GM18517 (cell line): ENCODE results near the gene ECM1.

Experiments used
- ATAC-seq: cut with Tn5 transposase; IDR thresholded peaks from one replicate; pipeline ENCODE4 v1.9.1; 2021; ENCODE audit warnings: mild to moderate bottlenecking, moderate library complexity; ENCODE audit not compliant: unreplicated experiment

ECM1 gene

DNA sequence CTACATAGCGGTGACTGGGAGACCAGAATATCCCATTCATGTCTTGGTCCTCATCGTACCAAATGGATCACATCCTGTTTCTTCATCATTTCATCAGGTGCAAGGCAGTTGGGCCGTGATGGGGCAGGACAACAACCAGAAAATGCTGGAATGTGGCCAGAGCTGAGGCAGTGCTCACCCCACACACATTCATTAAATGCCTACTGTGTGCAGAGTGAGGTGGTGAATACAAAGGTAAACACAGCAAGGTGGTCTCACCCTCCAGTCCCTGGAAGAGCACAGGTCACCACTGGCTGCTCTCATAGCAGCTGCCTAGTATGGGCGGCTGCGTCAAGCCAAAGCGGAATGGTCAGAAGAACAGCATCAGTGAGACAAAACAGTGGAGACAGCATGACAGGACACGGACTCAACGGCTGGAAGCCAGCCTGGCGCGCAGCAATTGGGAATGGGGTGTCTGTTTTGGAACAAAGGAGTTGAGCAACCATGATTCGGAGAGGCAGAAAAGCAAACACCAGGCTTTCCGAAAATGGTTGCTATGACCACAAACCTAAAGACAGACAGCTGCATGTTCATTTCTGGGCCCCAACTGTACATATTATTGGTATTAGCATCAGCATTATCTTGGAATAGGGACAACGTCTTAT is 35.7 kb downstream of the ECM1 start:
- ATAC-seq: no peak

DNA sequence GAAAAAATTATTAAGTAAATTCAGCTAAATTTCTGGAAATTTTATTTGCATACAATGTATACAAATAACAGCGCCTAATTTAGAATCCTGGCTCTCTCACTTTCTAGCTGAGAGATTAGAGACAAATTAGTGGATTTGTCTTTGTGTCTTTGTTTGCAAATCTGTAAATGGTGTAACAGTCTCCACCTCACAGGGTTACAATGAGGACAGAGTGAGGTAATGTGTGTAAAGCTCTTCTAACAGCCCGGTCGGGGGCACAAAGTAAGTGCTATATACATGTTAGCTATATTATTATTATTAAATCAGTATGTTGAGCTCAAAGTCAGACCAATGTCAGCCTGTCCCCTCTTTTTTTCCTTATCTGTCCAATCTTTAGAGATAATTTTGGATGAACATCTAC is 36.3 kb downstream of the ECM1 start:
- no peak for ATAC-seq

DNA sequence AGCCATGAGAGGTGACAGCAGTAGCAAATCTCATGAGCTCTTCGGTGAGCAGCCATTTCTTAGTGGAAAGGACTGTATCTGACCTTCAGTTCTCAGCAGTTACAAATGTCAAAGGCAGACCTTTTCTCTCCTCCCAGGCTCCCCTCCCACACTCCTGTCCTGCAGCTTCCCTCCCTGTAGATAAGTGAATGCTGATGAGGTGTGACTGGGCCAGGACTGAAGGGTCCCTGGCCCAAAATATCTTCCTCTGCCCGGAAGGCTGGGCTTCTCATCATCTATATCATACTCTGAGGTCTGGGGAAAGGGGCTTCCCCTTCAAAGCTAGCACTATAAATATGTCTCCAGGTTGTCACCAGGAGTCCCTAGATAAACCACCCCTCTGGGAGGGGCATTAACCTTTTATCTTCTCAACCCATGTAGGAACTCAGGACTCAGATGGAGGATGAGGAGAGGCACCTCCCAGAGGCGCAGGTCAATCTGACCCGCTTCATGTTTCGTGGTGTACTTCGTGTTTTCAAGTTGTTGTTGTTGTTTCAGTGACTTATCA is 37.6 kb downstream of the ECM1 start:
- ATAC-seq: no peak

DNA sequence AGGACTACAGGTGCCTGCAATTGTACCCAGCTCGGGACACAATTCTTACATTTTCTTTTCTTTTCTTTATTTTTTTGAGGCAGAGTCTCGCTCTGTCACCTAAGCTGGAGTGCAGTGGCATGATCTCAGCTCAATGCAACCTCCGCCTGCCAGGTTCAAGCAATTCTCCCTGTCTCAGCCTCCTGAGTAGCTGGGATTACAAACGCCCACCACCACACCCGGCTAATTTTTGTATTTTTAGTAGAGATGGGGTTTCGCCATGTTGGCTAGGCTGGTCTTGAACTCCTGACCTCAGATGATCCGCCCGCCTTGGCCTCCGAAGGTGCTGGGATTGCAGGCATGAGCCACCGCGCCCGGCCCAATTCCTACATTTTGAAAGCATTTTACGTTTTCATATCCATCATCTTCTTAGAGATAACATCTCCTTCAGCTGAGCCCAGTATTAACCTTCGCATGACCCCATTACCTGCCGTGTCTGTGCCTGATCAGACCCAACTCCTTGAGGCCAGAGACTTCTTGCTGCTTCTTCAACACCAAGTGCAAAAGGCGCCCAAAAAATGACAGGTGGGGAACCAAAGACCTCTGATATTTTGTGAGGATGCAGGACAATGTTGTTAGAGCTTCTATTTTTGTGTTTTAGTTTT is 38.5 kb downstream of the ECM1 start:
- no peak for ATAC-seq

DNA sequence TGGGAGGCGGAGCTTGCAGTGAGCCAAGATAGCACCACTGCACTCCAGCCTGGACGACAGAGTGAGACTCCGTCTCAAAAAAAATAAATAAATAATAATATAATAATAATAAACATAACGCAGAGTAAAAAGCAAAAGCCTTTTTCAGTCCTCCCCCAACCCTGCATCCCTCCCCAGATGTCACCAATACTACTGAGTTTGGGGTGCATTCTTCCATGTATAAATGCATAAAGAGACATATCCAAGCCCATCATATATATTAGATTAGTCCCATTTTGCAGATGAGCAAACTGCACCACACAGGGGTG is 40.4 kb downstream of the ECM1 start:
- no peak for ATAC-seq

DNA sequence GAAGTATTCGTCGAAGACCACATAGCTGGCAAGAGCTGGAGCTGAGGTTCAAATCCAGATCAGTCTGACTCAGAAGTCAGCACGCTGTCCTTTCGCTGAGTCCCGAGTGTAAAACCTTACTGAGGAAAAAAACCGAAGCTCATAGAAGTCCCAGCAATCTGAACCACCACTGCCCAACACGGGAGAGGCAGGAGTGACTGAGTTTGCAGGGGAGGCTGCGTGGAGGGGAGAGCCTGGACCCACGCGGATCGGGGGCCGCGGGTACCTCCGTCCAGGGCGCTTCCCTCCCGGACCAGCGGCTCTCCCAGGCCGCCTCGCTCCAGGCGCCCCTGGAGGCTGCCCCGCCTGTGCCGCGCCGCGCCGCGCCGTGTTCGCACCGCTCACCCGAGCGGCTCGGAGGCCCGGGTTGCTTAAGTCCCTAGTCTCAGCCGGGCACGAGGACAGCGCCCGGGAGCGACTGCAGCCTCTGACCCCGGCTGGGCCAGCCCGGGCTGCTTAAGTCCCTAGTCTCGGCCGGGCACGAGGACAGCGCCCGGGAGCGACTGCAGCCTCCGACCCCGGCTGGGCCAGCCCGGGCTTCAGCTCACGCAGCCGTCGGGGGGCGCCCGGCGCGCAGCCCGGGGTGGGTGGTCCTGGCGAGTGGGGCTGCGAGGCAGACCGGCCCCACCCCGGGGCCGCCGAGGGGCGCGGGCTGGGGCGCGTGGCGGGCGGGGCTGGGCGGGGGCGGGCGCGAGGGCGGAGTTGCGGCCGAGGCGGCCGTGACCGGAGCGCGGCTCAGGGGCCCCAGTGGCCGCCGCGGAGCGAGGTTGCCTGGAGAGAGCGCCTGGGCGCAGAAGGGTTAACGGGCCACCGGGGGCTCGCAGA is 41.0 kb downstream of the ECM1 start, which contains the start of gene ADAMTSL4:
TSS of gene ADAMTSL4 (plus strand) at position 777 of the 864 bp plus-strand sequence. CDS start 2,881 bp downstream, outside the sequence.
- ATAC-seq: no peak

DNA sequence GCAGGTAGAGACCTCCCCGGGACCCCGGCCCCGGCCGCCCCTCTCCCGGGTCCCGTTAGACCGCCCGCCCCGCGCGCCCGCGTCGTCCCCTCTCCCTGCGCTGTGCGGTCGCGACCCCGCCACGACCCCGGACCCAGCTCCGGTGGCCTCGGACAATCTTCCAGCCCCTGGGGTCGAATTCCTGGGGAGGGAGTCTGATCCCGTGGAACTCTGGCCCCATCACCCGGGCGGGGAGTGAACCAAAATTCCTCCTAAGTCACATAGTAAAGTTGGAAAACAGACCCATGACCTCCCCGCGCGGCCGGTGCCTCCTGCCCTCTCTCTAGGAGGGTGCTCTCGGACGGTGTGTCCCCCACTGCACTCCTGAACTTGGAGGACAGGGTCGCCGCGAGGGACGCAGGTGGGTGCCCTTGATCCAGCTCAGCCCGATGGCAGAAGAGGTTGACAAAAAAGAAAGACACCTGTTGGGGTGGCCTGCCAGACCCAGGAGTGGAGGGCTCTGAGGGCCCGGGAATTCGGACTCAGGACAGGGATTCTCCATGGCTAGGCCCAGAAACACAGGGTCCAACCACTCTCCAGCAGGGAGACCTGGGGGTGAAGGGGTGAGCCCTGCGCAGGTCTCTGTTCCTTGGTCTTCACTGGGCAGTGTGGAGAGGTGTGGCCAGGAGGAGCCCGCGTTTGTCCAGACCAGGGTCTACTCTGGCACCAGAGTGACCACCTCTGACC is 41.8 kb downstream of the ECM1 start:
- ATAC-seq: no peak

DNA sequence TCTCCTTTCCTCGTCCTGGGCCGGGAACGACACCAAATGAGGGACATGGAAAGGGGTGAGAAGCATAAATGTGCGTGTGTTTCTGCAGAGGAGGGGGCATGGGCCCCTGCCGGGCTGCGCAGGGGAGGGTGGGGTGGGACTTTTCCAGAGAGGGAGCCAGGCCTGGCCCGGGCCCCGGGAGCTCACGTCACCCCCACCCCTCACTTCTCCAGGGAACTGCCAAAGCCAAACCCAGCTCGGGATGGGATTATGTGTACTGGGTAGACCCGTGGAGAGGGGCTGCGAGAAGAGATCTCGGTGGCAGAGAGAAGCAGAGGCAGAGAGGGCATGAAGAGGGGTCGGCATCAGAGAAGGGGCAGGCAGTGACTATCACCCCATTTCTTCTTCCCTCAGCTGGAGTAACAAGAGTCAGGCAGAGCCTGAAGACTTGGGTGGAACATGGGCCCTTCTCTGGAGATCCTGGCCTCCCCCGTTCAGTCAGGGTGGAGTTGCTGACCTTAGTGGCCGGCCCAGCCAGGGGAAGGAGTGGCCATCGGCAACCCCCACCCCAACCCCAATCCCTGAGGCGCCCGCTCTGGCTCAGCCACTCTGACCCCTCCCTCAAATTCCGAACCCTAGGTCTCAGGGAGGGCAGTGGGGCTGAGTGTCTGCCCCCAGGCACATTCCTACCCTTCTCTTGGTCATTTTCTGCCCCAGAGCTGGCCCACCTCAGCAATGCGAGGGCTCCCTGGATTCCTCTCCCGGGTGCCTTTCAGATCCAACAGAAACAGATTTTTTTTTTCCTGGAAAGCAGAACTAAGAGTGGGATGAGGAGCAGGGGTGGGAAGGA is 42.5 kb downstream of the ECM1 start:
- no peak for ATAC-seq

DNA sequence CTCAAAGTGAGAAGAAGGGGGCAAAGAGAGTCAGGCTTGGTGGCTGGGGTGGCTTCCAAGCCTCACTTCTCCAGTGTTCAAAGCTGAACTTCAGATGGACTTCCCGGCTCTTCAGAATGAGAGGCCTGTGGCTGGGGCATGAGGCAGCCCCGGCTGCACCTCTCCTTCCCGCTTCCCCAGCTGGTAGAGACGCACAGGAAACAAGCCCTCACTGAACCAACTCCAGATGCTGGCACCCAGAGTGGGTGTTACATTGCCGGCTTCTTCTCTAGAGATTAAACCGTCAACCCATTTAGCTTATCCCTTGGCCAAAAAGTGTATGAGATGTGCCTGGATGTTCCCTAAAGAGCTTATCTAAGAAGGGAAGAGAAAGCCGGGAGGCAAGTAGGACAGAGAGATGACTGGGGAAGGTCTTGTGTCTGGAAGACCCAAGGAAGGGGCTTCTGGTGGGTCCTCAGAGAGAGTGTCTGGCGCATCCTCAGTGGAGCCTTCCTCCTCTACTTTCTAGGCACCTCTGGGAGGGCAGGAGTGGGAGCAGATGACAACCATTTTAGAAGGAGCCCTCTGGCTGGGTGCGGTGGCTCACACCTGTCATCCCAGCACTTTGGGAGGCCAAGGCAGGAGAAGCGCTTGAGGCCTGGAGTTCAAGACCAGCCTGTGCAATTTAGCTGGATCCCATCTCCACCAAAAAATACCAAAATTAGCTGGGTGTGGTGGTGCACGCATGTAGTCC is 43.3 kb downstream of the ECM1 start:
- ATAC-seq: no peak

DNA sequence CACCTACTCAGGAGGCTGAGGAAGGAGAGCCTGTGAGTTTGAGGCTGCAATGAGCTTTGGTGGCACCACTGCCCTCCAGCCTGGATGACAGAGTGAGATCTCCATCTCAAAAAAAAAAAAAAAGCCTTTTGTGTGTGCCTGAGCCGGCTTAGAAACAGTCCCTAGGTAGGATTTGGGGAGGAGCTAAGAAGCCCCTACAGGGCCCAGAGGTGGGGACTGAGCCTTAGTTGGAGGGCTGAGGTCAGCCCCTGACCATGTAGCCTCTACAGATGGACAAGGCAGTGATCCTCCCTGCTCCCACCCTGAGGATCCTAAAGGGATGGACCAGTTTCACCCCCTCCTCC is 43.8 kb downstream of the ECM1 start:
- ATAC-seq: no peak

DNA sequence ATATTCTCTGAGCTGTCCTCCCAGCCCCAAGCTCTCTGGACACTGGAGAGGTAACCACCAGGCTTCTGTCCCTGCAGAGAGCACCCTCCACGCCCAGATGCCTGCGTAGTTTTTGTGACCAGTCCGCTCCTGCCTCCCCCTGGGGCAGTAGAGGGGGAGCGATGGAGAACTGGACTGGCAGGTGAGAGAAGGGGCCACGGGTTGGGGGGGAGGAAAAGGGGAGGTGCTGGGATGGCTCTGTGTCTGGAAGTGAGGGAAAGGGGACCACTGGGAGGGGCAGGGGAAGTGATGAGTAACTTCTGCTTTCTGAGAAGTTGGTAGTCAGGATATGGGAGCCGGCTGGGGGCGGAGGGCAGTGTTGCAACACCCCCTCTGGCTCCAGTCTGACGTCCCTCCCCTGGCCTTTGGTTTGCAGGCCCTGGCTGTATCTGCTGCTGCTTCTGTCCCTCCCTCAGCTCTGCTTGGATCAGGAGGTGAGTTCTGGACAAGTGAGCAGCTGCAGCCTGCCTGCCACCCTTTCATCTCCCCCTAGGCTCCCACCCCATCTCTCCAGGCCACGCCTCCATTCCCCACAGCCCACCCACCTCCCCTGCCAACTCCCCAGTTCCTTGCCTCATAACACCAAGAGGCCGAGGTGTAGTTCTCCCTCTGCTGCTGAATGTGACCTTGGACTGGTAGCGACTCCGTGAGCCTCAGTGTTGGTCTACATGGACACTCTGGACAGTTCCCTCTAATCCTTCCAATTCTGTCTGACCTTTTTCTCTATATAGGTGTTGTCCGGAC is 44.4 kb downstream of the ECM1 start:
- no peak for ATAC-seq

DNA sequence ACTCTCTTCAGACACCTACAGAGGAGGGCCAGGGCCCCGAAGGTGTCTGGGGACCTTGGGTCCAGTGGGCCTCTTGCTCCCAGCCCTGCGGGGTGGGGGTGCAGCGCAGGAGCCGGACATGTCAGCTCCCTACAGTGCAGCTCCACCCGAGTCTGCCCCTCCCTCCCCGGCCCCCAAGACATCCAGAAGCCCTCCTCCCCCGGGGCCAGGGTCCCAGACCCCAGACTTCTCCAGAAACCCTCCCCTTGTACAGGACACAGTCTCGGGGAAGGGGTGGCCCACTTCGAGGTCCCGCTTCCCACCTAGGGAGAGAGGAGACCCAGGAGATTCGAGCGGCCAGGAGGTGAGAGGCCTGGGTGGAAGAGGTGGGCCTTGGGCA is 45.0 kb downstream of the ECM1 start:
- ATAC-seq: no peak

DNA sequence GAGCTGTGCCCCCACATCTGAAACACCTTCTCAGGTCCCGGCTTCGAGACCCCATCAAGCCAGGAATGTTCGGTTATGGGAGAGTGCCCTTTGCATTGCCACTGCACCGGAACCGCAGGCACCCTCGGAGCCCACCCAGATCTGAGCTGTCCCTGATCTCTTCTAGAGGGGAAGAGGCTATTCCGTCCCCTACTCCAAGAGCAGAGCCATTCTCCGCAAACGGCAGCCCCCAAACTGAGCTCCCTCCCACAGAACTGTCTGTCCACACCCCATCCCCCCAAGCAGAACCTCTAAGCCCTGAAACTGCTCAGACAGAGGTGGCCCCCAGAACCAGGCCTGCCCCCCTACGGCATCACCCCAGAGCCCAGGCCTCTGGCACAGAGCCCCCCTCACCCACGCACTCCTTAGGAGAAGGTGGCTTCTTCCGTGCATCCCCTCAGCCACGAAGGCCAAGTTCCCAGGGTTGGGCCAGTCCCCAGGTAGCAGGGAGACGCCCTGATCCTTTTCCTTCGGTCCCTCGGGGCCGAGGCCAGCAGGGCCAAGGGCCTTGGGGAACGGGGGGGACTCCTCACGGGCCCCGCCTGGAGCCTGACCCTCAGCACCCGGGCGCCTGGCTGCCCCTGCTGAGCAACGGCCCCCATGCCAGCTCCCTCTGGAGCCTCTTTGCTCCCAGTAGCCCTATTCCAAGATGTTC is 45.6 kb downstream of the ECM1 start:
- no peak for ATAC-seq

DNA sequence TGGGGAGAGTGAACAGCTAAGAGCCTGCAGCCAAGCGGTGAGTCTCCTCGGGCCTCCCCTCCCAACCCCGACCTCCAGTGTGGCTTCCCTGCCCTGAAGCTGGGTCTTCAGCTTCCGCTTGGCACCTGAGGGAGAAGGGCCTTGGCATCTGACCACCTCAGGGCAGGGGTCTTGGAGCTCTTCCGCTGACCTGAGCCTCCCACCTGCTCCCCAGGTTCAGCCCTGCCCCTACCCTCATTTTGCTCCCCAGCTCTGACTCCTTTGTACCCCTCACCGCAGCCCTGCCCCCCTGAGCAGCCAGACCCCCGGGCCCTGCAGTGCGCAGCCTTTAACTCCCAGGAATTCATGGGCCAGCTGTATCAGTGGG is 46.2 kb downstream of the ECM1 start:
- ATAC-seq: no peak

DNA sequence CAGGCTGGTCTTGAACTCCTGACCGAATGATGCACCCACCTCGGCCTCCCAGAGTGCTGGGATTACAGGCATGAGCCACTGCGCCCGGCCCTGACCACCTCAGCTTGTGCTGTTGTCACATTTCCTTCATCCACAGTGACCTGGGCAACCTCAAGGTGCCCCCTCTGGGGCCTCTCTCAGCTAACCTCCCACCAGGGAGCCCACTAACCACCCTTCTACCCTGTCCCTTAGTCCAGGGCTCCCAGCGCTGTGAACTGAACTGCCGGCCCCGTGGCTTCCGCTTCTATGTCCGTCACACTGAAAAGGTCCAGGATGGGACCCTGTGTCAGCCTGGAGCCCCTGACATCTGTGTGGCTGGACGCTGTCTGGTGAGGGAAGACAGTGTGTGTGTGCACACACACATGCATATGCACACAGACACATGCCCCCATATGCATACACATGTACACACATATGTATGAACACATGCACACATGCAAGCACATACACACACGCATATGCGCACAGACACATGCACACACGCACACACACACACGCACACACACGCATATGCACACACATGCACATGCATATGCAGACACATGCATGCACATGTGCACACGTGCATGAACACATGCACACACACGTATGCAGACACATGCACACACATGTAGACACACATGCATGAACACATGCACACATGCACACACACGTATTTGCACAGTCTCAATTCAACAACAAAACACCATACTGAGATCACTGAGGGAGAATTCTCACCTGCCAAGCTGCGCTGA is 47.5 kb downstream of the ECM1 start:
- ATAC-seq: no peak

DNA sequence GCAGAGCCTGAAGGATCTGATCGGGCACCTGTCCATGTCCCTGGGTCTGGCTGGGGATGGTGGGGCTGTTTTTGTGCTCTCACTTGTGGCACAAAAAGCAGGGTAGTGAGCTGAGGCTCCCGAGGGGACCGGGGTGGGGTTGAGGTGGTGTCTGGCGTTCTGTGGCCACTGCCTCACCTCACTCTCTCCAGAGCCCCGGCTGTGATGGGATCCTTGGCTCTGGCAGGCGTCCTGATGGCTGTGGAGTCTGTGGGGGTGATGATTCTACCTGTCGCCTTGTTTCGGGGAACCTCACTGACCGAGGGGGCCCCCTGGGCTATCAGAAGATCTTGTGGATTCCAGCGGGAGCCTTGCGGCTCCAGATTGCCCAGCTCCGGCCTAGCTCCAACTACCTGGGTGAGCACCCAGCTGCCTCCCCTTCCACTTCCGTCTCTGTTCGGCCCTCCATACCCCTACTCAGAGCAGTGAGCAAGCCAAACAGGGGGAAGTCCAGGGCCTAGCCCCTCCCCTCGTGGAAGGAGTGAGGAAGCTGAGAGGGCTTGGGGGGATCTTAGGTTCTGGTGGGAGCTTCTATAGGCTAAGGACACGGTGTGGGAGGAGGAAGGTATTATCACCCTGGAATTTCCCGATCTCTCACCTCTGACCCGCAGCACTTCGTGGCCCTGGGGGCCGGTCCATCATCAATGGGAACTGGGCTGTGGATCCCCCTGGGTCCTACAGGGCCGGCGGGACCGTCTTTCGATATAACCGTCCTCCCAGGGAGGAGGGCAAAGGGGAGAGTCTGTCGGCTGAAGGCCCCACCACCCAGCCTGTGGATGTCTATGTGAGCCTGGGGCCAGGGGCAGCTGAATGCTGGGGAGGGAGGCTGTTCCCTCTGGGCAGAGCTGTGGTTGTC is 48.3 kb downstream of the ECM1 start:
- no peak for ATAC-seq
